GM12892 (cell line): ENCODE results near the gene CLDN9.

Source experiments
- DNase-seq: peaks from one replicate; pipeline ENCODE4 v3.0.0; 2011; ENCODE audit not compliant: insufficient read length
- FAIRE-seq: peaks from 2 replicates; lab custom pipeline; 2011; peaks lifted over from hg19 to GRCh38; lab: Jason Lieb, UNC
- POLR2A ChIP-seq: IDR thresholded peaks from 2 replicates; pipeline ENCODE4 v1.6.1; 2011; ENCODE audit warnings: low read depth, low read length, control low read depth
- POLR2AphosphoS5 ChIP-seq: IDR thresholded peaks from 2 replicates; pipeline ENCODE4 v1.6.1; 2011; ENCODE audit warnings: low read depth, low read length, control low read depth
- TAF1 ChIP-seq: IDR thresholded peaks from 2 replicates; pipeline ENCODE4 v1.6.1; 2011; ENCODE audit warnings: low read depth, mild to moderate bottlenecking, control low read depth, low read length, borderline replicate concordance

The CLDN9 gene

GRCh38 chr16:2985893-2986355, 26.8 kb upstream of the CLDN9 start:
- FAIRE-seq = no peak
- no peak for TF ChIP-seq POLR2AphosphoS5
- no peak for DNase-seq

GRCh38 chr16:2986623-2987188, 26.0 kb upstream of the CLDN9 start:
- TF ChIP-seq TAF1 = no peak
- no peak for TF ChIP-seq POLR2A
- no peak for TF ChIP-seq POLR2AphosphoS5
- FAIRE-seq (no peak), DNase-seq (no peak)

GRCh38 chr16:2987286-2987685, 25.4 kb upstream of the CLDN9 start:
- TF ChIP-seq POLR2A = no peak
- no peak for TF ChIP-seq POLR2AphosphoS5
- TF ChIP-seq TAF1 = no peak
- no peak for DNase-seq
- no peak for FAIRE-seq

GRCh38 chr16:2987833-2988232, 24.9 kb upstream of the CLDN9 start:
- FAIRE-seq (no peak), DNase-seq (no peak)

GRCh38 chr16:2988590-2989099, 24.1 kb upstream of the CLDN9 start:
- TF ChIP-seq POLR2A (no peak), POLR2AphosphoS5 (no peak), TAF1 (no peak)
- no peak for DNase-seq
- no peak for FAIRE-seq

More at GRCh38 chr16:2987833-2988232, 24.9 kb upstream of the CLDN9 start:
- TF ChIP-seq TAF1 = no peak
- no peak for TF ChIP-seq POLR2AphosphoS5
- no peak for TF ChIP-seq POLR2A

GRCh38 chr16:2990891-2991290, 21.8 kb upstream of the CLDN9 start:
- DNase-seq (no peak), FAIRE-seq (no peak)
- TF ChIP-seq POLR2AphosphoS5 = no peak
- no peak for TF ChIP-seq POLR2A
- TF ChIP-seq TAF1 = no peak

- FAIRE-seq (no peak), DNase-seq (no peak)
- no peak for TF ChIP-seq POLR2A
- no peak for TF ChIP-seq POLR2AphosphoS5
- TF ChIP-seq TAF1 = no peak
Measured at GRCh38 chr16:2991566-2992261, 21.0 kb upstream of the CLDN9 start.

- FAIRE-seq (no peak), DNase-seq (no peak)
- no peak for TF ChIP-seq POLR2A
- no peak for TF ChIP-seq TAF1
- TF ChIP-seq POLR2AphosphoS5 = no peak
Measured at GRCh38 chr16:2992383-2993081, 20.2 kb upstream of the CLDN9 start.

GRCh38 chr16:2996298-2996697, 16.4 kb upstream of the CLDN9 start:
- no peak for DNase-seq
- TF ChIP-seq TAF1 (no peak), POLR2A (no peak), POLR2AphosphoS5 (no peak)
- no peak for FAIRE-seq

- DNase-seq (no peak), FAIRE-seq (no peak)
- TF ChIP-seq TAF1 (no peak), POLR2A (no peak), POLR2AphosphoS5 (no peak)
Measured at GRCh38 chr16:2999929-3000328, 12.8 kb upstream of the CLDN9 start.

GRCh38 chr16:3000540-3000939, 12.2 kb upstream of the CLDN9 start:
- TF ChIP-seq POLR2AphosphoS5 (no peak), POLR2A (no peak), TAF1 (no peak)
- DNase-seq = no peak
- no peak for FAIRE-seq
